Measurements from ENCODE around the gene TAF1L. TPM values are rescaled to one million over a fixed set of nuclear protein-coding genes. Genes with fewer than 3 reads are reported as not detected.
A peak's percentile ranks its signal among the peaks of the same experiment; 100 is the strongest.
"Not testable (repeated sequence)": the region's sequence is repeated elsewhere in the genome, so short reads cannot be mapped to it uniquely, and the experiment has no call there.

The TAF1L gene
- total RNA-seq, 2 donors from 2014 or later: 0.05 TPM; not detected in 1

DNA sequence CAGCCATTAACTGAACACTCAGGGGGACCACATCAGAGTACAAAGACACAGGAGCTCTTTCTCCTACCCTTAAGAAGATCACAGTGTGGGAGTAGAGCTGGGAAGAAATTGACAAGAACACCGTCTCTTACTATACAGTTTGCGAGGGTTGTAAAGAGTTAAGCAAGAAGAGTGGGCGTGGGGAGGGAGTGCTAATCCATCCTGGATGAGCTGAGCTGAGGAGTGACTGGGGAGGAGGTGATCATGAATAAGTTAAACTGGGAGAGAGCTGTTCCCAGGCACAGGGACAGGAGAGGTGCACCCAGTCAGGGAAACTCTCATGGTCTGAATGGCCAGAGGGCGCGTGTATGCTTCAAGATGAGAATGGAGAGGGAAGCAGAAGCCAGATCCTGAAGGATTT, 17.2 kb downstream of the TAF1L start:
- Mint-ChIP-seq H3K27me3 (peaks cover 58% of the 10 kb centered on the region), H3K36me3 (ENCODE audit: low read depth) (peaks cover 2% of the 10 kb centered on the region), H3K4me3 (no peak overlapping the region), H3K4me1 (no peaks in the 10 kb centered on the region), H3K27ac (no peak overlapping the region)
- no peaks in the 10 kb centered on the region for H3K9me3 ChIP-seq (ENCODE audit: control insufficient read depth, low read length, poor library complexity, severe bottlenecking)
- DNase-seq (no peak), ATAC-seq (no peak)

DNA sequence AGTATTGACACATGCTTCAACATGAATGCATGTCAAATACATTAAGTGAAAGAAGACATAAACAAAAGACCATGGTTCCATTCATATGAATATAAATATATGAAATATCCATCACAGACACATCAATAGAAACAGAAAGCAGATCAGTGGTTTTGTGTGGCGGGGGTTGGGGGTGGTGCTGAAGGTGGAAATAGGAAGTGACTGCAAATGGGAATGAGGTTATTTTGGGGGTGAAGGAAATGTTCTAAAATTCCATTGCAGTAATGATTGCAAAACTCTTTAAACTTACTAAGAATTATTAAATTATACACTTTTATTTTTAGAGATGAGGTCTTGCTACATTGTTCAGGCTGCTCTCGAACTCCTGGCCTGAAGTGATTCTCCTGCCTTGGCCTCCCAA, 28.7 kb downstream of the TAF1L start:
- H3K27ac Mint-ChIP-seq: no peak overlapping the region
- H3K36me3 Mint-ChIP-seq (ENCODE audit: low read depth): no peaks in the 10 kb centered on the region
- peaks cover 22% of the 10 kb centered on the region for H3K27me3 Mint-ChIP-seq

DNA sequence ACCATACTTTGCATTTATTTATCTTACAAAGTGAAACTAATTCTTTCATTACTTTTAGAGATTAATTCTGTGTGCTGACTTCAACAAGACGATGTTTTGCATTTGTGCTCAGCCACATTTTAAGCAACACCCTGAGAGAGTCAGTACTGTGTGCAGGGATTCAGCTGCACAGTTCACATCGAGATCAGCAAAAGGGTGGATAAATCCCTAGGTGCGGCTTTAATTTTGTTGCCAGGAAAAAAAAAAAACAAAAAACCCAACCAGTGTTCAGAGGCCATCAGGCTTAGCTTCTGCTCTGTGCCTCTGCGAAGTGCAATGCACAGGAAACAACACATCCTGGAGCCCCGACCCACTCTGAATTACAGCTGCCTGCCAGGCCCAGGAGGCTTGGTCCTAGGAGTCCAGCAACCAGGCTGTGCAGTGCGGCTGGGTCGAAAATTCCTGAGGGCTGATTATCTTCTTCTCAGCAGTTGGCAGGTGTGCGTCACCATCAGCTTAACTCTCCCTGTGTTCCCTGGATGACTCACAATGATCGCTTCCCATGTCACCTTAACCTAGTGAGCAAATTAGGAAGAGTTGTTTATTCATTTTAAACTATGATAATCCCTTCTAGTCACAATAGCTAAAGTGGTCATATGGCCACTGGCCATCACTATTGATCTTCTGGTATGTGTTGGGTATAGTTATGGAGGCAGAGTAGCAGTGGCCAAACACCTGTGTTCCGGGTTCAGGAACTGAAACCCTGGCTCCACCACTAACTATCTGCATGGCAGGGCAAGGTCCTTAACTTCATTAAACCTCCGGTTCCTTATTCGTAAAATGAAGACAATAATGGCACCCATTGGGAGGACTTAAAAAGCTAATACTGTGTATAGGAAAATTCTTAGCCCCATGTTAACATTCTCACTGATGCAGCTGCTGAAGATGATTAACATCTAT, 31.3 kb downstream of the TAF1L start:
- Mint-ChIP-seq H3K4me3 (no peak overlapping the region), H3K4me1 (peaks cover under 1% of the 10 kb centered on the region), H3K36me3 (ENCODE audit: low read depth) (peaks cover 3% of the 10 kb centered on the region), H3K27me3 (peaks cover 39% of the 10 kb centered on the region), H3K27ac (no peak overlapping the region)
- no peaks in the 10 kb centered on the region for H3K9me3 ChIP-seq (ENCODE audit: control insufficient read depth, low read length, poor library complexity, severe bottlenecking)
- ATAC-seq: no peak
- DNase-seq: no peak

More for the DNA sequence above, 28.7 kb downstream of the TAF1L start:
- no peak for DNase-seq
- H3K9me3 ChIP-seq (ENCODE audit: control insufficient read depth, low read length, poor library complexity, severe bottlenecking): no peaks in the 10 kb centered on the region
- no peak for ATAC-seq
- Mint-ChIP-seq H3K4me1 (no peaks in the 10 kb centered on the region), H3K4me3 (no peak overlapping the region)

DNA sequence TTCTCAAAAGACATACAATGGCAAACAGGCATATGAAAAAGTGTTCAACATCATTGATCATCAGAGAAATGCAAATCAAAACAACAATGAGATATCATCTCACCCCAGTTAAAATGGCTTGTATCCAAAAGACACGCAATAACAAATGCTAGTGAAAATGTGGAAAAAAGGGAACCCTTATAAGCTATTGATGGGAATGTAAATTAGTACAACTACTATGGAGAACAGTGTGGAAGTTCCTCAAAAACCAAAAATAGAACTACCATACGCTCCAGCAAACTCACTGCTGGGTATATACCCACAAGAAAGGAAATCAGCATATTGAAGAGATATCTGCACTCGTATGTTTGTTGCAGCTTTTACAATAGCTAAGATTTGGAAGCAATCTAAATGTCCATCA, 36.4 kb downstream of the TAF1L start:
- ATAC-seq; H3K36me3 Mint-ChIP-seq (ENCODE audit: low read depth); DNase-seq; H3K4me3 Mint-ChIP-seq; H3K4me1 Mint-ChIP-seq; H3K9me3 ChIP-seq (ENCODE audit: control insufficient read depth, low read length, poor library complexity, severe bottlenecking); H3K27ac Mint-ChIP-seq: not testable (repeated sequence)
- peaks cover 56% of the 10 kb centered on the region for H3K27me3 Mint-ChIP-seq

DNA sequence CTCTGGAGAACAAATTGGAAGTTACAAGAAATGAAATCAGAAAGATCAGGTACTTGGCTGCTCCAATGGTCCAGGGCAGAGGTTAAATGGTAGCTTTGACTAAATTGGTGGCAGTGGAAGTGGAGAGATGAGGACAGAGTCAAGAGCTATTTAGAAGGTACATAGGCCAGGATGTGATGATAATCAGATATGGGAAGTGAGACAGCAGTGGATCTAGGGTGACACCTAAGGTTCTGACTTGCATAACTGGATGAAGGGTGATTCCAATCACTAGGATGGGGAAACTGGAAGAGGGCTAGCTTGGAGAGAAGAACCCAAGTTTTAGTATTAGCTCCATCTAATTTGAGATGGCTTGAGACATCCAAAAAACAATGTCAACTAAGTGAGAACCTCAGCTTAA, 38.5 kb downstream of the TAF1L start:
- no peak overlapping the region for H3K27ac Mint-ChIP-seq
- H3K4me3 Mint-ChIP-seq: no peak overlapping the region
- peaks cover 48% of the 10 kb centered on the region for H3K27me3 Mint-ChIP-seq
- no peaks in the 10 kb centered on the region for H3K9me3 ChIP-seq (ENCODE audit: control insufficient read depth, low read length, poor library complexity, severe bottlenecking)
- H3K36me3 Mint-ChIP-seq (ENCODE audit: low read depth): peaks cover 3% of the 10 kb centered on the region
- no peak for DNase-seq
- peaks cover 5% of the 10 kb centered on the region for H3K4me1 Mint-ChIP-seq
- ATAC-seq: no peak

DNA sequence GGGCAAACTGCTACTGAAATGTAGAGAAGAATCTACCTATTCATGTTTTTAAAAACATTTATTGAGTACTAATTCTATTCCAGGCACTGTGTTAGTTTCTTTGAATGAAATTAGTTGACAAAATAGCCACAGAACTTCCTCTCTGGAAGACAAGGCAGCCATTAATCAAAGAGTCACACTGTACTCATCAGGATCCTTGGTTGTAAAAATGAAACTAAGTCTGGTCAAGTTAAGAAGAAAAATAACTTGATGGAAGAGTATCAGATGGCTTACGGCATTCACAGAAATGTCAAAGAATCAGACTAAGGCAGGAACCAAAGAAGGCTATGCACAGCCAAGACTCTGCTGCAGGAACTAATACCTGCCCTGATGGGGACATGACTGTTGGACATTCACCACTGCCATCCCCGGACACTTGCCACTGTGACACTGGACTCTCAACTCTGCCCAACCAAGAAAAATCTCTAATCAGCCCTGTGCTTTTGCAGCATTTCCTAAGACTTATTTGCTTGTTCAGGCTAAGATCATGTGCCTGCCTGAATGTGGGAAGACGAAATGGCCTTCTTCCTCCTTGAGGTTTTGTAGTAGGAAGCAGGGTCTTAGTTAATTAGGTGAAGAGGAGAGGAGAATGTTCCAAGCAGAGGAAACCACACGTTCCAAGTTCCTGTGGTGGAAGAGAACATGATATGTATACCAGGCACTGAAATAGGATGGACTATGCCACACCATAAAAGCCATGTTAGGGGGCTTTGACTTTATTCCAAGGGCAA, 39.2 kb downstream of the TAF1L start:
- DNase-seq (no peak), ATAC-seq (no peak)
- Mint-ChIP-seq H3K4me3 (no peak overlapping the region), H3K27me3 (peaks cover 46% of the 10 kb centered on the region), H3K27ac (no peak overlapping the region), H3K4me1 (peaks cover 5% of the 10 kb centered on the region), H3K36me3 (ENCODE audit: low read depth) (peaks cover 3% of the 10 kb centered on the region)
- no peaks in the 10 kb centered on the region for H3K9me3 ChIP-seq (ENCODE audit: control insufficient read depth, low read length, poor library complexity, severe bottlenecking)

DNA sequence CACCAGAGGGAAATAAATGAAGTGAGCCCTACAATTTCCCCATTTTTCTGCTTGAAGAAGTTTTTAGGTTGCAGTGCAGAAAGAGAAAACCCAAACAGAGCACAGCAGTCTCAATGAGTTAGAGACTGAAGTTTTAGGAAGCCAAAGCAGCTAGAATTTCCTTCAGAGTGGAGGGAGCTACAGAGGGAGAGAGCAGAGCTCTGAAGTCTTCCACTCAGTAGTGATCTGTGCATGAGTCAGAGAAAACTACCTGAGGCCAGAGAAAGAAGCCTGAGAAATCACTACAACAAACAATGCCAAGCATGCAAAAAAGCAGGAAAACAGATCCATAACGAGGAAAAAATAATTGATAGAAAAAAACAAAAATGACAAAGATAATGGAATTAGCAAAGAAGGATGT, 44.6 kb downstream of the TAF1L start:
- no peaks in the 10 kb centered on the region for H3K9me3 ChIP-seq (ENCODE audit: control insufficient read depth, low read length, poor library complexity, severe bottlenecking)
- peaks cover 2% of the 10 kb centered on the region for H3K4me1 Mint-ChIP-seq
- no peak overlapping the region for H3K4me3 Mint-ChIP-seq
- H3K36me3 Mint-ChIP-seq (ENCODE audit: low read depth): peaks cover 3% of the 10 kb centered on the region
- ATAC-seq (no peak), DNase-seq (no peak)
- peaks cover 51% of the 10 kb centered on the region for H3K27me3 Mint-ChIP-seq
- H3K27ac Mint-ChIP-seq: no peak overlapping the region

DNA sequence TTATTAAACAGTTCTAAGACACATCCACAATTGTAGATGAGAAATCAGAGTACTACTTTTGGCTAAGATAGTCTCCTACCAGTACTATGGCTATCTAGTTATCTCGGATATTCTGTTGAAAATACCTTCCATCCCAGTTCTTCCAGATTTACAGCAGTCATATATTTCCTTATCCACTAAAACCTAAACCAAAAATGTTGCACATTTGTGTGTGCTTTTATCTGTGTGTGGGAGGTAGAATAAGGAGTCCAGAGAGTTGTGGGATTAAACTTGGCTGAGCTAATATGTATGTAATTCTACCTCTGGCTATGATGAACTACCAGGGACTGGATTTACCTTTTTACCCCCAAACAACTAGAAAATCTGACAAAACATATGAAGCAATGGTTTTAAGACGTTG, 45.0 kb downstream of the TAF1L start:
- H3K9me3 ChIP-seq (ENCODE audit: control insufficient read depth, low read length, poor library complexity, severe bottlenecking): no peaks in the 10 kb centered on the region
- Mint-ChIP-seq H3K27ac (no peak overlapping the region), H3K4me3 (no peak overlapping the region), H3K27me3 (peaks cover 53% of the 10 kb centered on the region), H3K4me1 (no peaks in the 10 kb centered on the region), H3K36me3 (ENCODE audit: low read depth) (peaks cover 3% of the 10 kb centered on the region)
- ATAC-seq (no peak), DNase-seq (no peak)

DNA sequence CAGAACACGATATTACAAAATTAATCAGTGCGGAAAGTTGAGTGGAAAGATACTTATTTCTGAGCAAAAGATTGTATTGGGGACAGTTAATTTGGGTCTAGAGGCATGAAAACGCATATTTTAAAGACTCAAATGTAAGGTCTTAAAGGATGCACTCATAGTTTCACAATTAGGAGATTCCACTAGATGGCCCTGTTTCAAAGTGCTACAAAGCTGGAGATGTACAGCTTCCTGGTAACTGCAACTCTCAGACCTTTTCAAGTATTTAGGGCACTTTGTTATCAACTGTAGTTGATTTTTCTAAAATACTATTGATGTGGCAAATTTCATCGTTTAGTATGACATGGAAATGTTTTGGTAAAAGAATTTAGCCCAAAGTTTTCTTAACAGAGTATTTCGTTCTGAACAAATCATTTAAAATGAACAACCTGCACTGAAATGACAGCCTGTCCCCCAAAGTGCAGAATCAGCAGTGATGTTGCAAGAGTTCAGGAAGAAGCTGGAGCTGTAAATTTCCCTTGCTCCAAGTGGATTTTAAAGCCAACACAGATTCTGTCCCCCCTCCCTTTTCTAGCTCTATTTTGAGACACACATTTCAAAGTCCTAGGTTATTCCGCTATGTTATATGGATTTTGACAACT, 46.3 kb downstream of the TAF1L start:
- H3K4me3 Mint-ChIP-seq: no peak overlapping the region
- peaks cover 2% of the 10 kb centered on the region for H3K4me1 Mint-ChIP-seq
- peaks cover 5% of the 10 kb centered on the region for H3K36me3 Mint-ChIP-seq (ENCODE audit: low read depth)
- H3K27ac Mint-ChIP-seq: no peak overlapping the region
- ATAC-seq (peak; percentile 54), DNase-seq (no peak)
- H3K9me3 ChIP-seq (ENCODE audit: control insufficient read depth, low read length, poor library complexity, severe bottlenecking): no peaks in the 10 kb centered on the region
- peaks cover 60% of the 10 kb centered on the region for H3K27me3 Mint-ChIP-seq

DNA sequence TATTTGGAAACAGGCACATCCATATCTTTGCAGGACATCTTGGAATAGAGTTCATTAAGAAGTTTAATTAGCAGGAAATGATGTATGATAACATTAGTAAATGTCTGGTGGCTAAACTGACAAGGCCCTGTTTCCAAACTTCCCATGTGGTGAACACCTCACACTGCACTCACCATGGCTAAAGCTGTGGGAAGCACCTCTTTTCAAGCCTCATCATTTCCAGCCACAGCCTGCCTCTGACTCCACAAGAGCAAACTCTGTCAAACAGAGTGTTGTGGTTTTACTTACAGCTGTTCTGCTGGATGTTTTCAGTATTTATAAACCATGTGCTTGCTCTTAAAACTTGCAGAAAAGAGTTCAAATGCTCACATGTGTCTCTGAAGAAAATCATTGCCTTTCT, 47.6 kb downstream of the TAF1L start:
- no peak for DNase-seq
- H3K9me3 ChIP-seq (ENCODE audit: control insufficient read depth, low read length, poor library complexity, severe bottlenecking): no peaks in the 10 kb centered on the region
- no peak overlapping the region for H3K27ac Mint-ChIP-seq
- peaks cover 2% of the 10 kb centered on the region for H3K4me1 Mint-ChIP-seq
- peaks cover 5% of the 10 kb centered on the region for H3K36me3 Mint-ChIP-seq (ENCODE audit: low read depth)
- no peak overlapping the region for H3K4me3 Mint-ChIP-seq
- no peak for ATAC-seq
- peaks cover 60% of the 10 kb centered on the region for H3K27me3 Mint-ChIP-seq

DNA sequence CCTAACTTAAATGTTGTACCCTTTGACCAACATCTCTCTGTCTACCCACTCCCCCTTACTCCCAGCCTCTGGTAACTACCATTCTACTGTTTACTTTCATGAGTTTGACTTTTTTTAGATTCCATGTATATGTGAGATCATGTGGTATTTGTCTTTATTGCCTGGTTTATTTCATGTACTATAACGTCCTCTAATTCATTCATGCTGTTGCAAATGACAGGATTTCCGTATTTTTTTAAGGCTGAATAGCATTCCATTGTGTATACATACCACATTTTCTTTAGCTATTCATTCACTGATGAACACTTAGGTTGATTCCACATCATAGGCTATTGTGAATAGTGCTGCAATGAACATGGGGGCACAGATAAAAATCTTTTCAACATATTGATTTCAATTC, 50.7 kb downstream of the TAF1L start:
- Mint-ChIP-seq H3K27ac (no peak overlapping the region), H3K4me1 (peaks cover 4% of the 10 kb centered on the region), H3K4me3 (no peak overlapping the region), H3K27me3 (peaks cover 52% of the 10 kb centered on the region), H3K36me3 (ENCODE audit: low read depth) (peaks cover 2% of the 10 kb centered on the region)
- ATAC-seq (no peak), DNase-seq (no peak)
- H3K9me3 ChIP-seq (ENCODE audit: control insufficient read depth, low read length, poor library complexity, severe bottlenecking): no peaks in the 10 kb centered on the region

DNA sequence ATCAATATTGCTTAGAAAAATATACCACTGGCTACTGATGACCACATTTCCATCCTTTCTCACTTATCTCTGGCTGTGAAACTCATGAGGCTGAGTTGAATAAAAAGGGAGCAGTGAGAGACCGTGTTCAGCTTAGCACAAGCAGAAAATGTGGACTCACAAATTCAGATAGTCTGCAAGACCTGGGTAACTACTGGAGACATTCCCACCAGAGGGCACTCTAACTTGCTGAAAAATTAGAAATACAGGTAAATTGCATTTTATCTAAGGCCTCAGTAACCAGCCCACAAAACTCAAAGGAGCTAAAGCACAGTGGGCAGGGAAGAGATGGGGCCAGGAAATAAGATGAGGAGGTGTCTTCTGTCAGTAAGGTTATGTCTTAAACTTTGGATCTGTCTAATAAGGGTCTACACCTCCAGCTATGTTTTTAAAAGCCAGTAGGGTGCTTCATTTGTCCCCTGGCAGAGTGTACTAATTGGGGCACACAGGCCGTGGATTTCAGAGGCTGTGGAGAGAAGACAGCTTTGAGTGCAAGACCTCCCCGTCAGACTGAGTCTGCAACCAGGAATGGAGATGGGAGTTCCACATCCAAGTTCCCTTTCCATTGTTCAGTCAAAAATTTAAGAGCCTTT, 53.8 kb downstream of the TAF1L start:
- H3K9me3 ChIP-seq (ENCODE audit: control insufficient read depth, low read length, poor library complexity, severe bottlenecking): no peaks in the 10 kb centered on the region
- peak; percentile 64 for ATAC-seq
- DNase-seq: no peak
- peaks cover 2% of the 10 kb centered on the region for H3K36me3 Mint-ChIP-seq (ENCODE audit: low read depth)
- H3K27me3 Mint-ChIP-seq: peaks cover 61% of the 10 kb centered on the region
- H3K27ac Mint-ChIP-seq: no peak overlapping the region
- peaks cover 4% of the 10 kb centered on the region for H3K4me1 Mint-ChIP-seq
- H3K4me3 Mint-ChIP-seq: no peak overlapping the region

Data from T-helper 17 cell (primary cell).